GM18508 (cell line): ENCODE data around the gene GSK3A.

Source experiments
- ATAC-seq: cut with Tn5 transposase; IDR thresholded peaks from one replicate; pipeline ENCODE4 v1.9.1; 2021; ENCODE audit warnings: moderate number of reproducible peaks; ENCODE audit not compliant: insufficient read depth, unreplicated experiment

Gene GSK3A

GRCh38 chr19:42250666-42251531 is 8.5 kb upstream of the GSK3A start:
- ATAC-seq = no peak

- no peak for ATAC-seq
Observed at GRCh38 chr19:42250183-42250665, 7.8 kb upstream of the GSK3A start.

GRCh38 chr19:42249769-42250168 is 7.4 kb upstream of the GSK3A start:
- no peak for ATAC-seq

- ATAC-seq = no peak
Observed at GRCh38 chr19:42249149-42249750, 6.8 kb upstream of the GSK3A start.

- ATAC-seq = no peak
Observed at GRCh38 chr19:42248270-42249148, 6.1 kb upstream of the GSK3A start.

- ATAC-seq = no peak
Observed at GRCh38 chr19:42247640-42248199, 5.3 kb upstream of the GSK3A start.

GRCh38 chr19:42246922-42247639 is 4.7 kb upstream of the GSK3A start:
- no peak for ATAC-seq

- ATAC-seq = no peak
Observed at GRCh38 chr19:42246143-42246921, 3.9 kb upstream of the GSK3A start.

GRCh38 chr19:42245231-42245630 is 2.8 kb upstream of the GSK3A start:
- ATAC-seq = no peak

GRCh38 chr19:42244347-42245220 is 2.2 kb upstream of the GSK3A start:
- ATAC-seq = peak; percentile 30

- no peak for ATAC-seq
Observed at GRCh38 chr19:42242069-42242511, 312 bp downstream of the GSK3A start.

- ATAC-seq = no peak
Observed at GRCh38 chr19:42241279-42241678, 1.1 kb downstream of the GSK3A start.

- no peak for ATAC-seq
Observed at GRCh38 chr19:42239544-42240220, 2.7 kb downstream of the GSK3A start.

GRCh38 chr19:42235181-42235580 is 7.2 kb downstream of the GSK3A start:
- ATAC-seq = no peak

GRCh38 chr19:42234364-42234763 is 8.0 kb downstream of the GSK3A start:
- ATAC-seq = no peak

- ATAC-seq = no peak
Observed at GRCh38 chr19:42233678-42234292, 8.6 kb downstream of the GSK3A start.

- no peak for ATAC-seq
Observed at GRCh38 chr19:42233106-42233505, 9.3 kb downstream of the GSK3A start.
